Testis (tissue), 3 donors: Measurements from ENCODE around the gene EIPR1. TPM values are rescaled to one million over a fixed set of nuclear protein-coding genes. Genes with fewer than 3 reads are reported as not detected.

ENCODE experiments used
- DNase-seq: peaks from one replicate; pipeline ENCODE4 v3.0.0-alpha.2; 2019
- H3K27ac ChIP-seq, 2 donors: fragments of 200-600 bp; sonication (generic); one replicate each; pipeline ENCODE4 v1.5.1; 2019
- H3K27me3 ChIP-seq: fragments of 200-600 bp; sonication (generic); one replicate; pipeline ENCODE4 v1.5.1; 2019
- H3K36me3 ChIP-seq: fragments of 200-600 bp; sonication (generic); one replicate; pipeline ENCODE4 v1.5.1; 2017; ENCODE audit warnings: low read depth; ENCODE audit errors: missing control alignments
- H3K4me1 ChIP-seq: fragments of 200-600 bp; sonication (generic); one replicate; pipeline ENCODE4 v1.5.1; 2019
- H3K4me3 ChIP-seq, 2 donors: fragments of 200-600 bp; sonication (generic); one replicate each; pipeline ENCODE4 v1.5.1; 2017 to 2019
- H3K9me3 ChIP-seq: fragments of 200-600 bp; sonication (generic); one replicate; pipeline ENCODE4 v1.5.1; 2017
- POLR2A ChIP-seq: fragments of 450-650 bp; IDR thresholded peaks from one replicate; pipeline ENCODE4 v1.6.1; 2017; ENCODE audit warnings: antibody characterized with exemption, mild to moderate bottlenecking, moderate library complexity
- WGBS, 2 donors: methylation state at CpG; one replicate each; pipeline ENCODE4 v1.1.5; 2018; 5-methylcytosine and 5-hydroxymethylcytosine counted together
- intact Hi-C: fragments of 100-400 bp; cut with DNase I; formaldehyde crosslinking; loops from one replicate; pipeline ENCODE4 v1.15.1; 2023; ENCODE audit warnings: low total_unique reads
- polyA plus RNA-seq: library from polyadenylated mRNA; stranded (reverse); fragments of 350-450 nt; fragmentation: Illumina TruSeq; extraction: RNeasy Lipid Tissue Mini Kit (QIAGEN cat#74804); gene quantifications from one replicate; pipeline ENCODE4 v1.2.3, GENCODE V29; 2014; ENCODE audit warnings: low read depth, low replicate concordance; ENCODE audit not compliant: insufficient read depth
- total RNA-seq, 2 donors: library from RNA; depleted of rRNA; stranded (reverse); fragments of >200 nt; gene quantifications; one replicate each; pipeline ENCODE4 v1.2.3, GENCODE V29; 2016
- TF ChIP-seq, protein P1 (sequence below), 3 experiments: fragments of 450-650 bp in 2 of 3; fragments of 200-600 bp in 1 of 3; sonication (generic) in 1 of 3; IDR thresholded peaks; one replicate each; pipeline ENCODE4 v1.5.1; 2016 to 2019; ENCODE audit warnings: antibody characterized with exemption in 3 of 3, mild to moderate bottlenecking in 2 of 3, moderate library complexity in 1 of 3

Gene EIPR1
- total and polyA plus RNA-seq, 3 donors from 2014 or later = 31.5 to 40.2 (median 32.1) TPM

DNA sequence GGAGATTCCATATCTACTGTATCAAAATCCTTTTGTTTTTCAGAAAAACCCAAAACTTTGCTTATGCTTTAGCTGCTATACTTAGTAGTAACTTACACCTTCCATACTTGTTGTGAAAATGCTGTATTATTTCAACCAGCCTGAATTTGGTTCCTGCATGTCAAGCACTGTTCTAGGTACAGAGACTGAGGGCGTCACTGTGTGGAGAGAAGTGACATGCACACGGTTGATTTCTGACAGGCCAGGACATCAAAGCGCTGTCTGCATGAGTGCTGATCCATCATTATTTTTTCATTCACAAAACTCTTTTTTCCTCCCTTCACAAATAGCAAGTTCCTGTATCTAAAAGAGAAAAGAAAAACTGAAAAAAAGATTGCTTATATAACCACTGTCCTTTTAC is 33.5 kb upstream of the EIPR1 start:
- Histone ChIP-seq H3K27me3 (no peaks in the 10 kb centered on the region), H3K27ac (no peak overlapping the region), H3K4me3 (no peak overlapping the region), H3K4me1 (peaks cover 3% of the 10 kb centered on the region), H3K36me3 (no peaks in the 10 kb centered on the region), H3K9me3 (no peaks in the 10 kb centered on the region)
- TF ChIP-seq POLR2A = no peak
- TF ChIP-seq, protein P1, sequence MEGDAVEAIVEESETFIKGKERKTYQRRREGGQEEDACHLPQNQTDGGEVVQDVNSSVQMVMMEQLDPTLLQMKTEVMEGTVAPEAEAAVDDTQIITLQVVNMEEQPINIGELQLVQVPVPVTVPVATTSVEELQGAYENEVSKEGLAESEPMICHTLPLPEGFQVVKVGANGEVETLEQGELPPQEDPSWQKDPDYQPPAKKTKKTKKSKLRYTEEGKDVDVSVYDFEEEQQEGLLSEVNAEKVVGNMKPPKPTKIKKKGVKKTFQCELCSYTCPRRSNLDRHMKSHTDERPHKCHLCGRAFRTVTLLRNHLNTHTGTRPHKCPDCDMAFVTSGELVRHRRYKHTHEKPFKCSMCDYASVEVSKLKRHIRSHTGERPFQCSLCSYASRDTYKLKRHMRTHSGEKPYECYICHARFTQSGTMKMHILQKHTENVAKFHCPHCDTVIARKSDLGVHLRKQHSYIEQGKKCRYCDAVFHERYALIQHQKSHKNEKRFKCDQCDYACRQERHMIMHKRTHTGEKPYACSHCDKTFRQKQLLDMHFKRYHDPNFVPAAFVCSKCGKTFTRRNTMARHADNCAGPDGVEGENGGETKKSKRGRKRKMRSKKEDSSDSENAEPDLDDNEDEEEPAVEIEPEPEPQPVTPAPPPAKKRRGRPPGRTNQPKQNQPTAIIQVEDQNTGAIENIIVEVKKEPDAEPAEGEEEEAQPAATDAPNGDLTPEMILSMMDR (IDR thresholded peaks at IDR 0.05) = no peak
- DNase-seq = no peak
- WGBS, 2 donors = 90 to 95% methylated on average over 3 of the region's 3 CpGs
- intact Hi-C loops = no loop called here

DNA sequence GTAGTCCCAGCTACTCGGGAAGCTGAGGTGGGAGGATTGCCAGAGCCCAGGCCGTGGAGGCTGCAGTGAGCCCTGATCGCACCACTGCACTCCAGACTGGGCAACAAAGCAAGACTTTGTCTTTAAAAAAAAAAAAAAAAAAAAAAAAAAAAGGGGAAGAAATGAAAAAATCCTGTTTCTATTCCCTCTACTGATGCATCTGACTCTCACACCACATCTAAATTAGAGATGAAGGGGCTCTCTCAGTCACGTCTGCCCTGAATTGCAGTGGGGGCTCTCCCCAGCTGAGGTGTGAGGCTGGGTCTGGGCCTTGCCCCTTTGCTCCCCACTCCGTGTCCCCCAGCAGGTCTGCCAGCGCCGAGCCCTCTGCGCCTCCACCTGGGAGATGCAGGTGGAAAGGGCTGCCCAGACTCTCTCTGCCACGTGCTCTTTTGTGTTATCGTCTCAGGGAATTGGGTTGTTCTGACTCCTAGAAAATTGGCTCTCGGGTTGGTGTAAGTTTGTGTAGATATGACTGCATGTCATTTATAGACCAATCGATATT is 32.1 kb upstream of the EIPR1 start:
- intact Hi-C loops = no loop called here
- 93 to 94% methylated on average over 12 of the region's 12 CpGs for WGBS, 2 donors
- no peak for DNase-seq
- Histone ChIP-seq H3K9me3 (no peaks in the 10 kb centered on the region), H3K36me3 (no peaks in the 10 kb centered on the region), H3K27me3 (no peaks in the 10 kb centered on the region), H3K4me3 (no peak overlapping the region), H3K4me1 (peaks cover 3% of the 10 kb centered on the region), H3K27ac (no peak overlapping the region)
- TF ChIP-seq POLR2A = no peak
- TF ChIP-seq, protein P1 (IDR thresholded peaks at IDR 0.05) = no peak

DNA sequence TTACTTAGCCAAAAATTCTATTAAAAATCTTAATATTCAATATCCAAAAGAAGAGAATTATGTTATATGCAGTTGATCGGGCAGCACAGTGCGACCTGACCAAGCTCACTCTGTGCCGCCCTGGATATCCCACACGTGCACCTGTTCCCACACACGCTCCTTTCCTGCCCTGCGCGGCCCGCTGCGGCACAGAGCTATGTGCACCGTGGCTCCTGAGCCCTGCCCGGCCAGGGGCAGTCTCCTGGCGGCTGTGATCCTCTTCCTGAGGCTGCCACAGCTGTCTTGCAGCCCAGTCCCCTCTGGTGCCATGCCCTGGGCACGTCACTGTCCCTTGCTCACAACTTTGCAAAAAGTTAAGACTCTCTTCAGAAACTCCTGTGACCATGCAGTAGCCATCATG is 31.2 kb upstream of the EIPR1 start:
- no peak for DNase-seq
- no peak for TF ChIP-seq POLR2A
- TF ChIP-seq, protein P1 (IDR thresholded peaks at IDR 0.05) = no peak
- Histone ChIP-seq H3K27me3 (no peaks in the 10 kb centered on the region), H3K4me1 (peaks cover 6% of the 10 kb centered on the region), H3K4me3 (no peak overlapping the region), H3K36me3 (no peaks in the 10 kb centered on the region), H3K27ac (no peak overlapping the region), H3K9me3 (no peaks in the 10 kb centered on the region)
- WGBS, 2 donors = 95 to 96% methylated on average over 13 of the region's 13 CpGs
- intact Hi-C loops = no loop called here

DNA sequence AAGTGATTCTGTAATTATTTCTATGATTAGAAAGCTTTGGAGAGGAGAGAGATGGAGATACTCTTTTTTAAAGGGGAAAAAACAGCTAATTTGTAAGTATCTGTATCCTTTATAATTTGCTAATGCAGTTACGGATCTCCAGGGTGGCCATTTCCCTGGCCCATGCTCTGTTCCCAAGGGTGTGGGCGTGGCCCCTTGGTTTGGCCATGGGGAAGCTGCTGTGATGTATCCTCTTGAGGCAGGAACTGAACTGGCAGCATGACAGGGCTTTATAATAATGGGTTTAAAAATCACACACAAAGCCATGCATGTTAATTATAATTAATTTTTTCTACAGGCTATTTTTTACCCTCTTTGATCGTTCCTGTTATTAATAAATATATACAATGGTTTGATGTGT is 28.9 kb upstream of the EIPR1 start:
- no peaks in the 10 kb centered on the region for H3K27me3 ChIP-seq
- TF ChIP-seq POLR2A = no peak
- TF ChIP-seq, protein P1 (IDR thresholded peaks at IDR 0.05) = no peak
- no peaks in the 10 kb centered on the region for H3K36me3 ChIP-seq
- no peak for DNase-seq
- H3K4me1 ChIP-seq = peaks cover 8% of the 10 kb centered on the region
- no peaks in the 10 kb centered on the region for H3K9me3 ChIP-seq
- WGBS, 2 donors = 73 to 76% methylated on average over 3 of the region's 3 CpGs
- no peak overlapping the region for H3K27ac ChIP-seq
- no peak overlapping the region for H3K4me3 ChIP-seq
- intact Hi-C loops = no loop called here

DNA sequence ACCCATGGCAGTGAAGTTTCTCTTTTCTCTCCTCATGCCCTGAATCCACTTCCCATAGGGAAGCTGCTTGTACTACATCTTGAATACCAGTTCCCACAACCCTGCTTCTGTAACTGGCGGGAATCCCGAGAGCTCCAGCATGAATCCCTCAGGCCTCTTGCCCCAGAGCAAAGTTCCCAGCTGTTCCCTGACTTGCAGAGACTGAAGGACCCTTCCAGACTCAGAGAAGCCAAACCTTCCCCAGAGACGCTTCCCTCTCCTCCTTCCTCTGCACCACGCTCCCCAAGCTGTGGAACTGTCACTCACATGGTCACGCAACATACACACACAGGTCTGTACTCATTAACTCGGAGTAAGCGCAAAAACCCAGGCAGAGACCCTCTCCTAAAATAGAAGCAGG is 28.3 kb upstream of the EIPR1 start:
- intact Hi-C loops = no loop called here
- no peak overlapping the region for H3K27ac ChIP-seq
- no peaks in the 10 kb centered on the region for H3K36me3 ChIP-seq
- DNase-seq = no peak
- TF ChIP-seq POLR2A = no peak
- TF ChIP-seq, protein P1 (IDR thresholded peaks at IDR 0.05) = no peak
- peaks cover 8% of the 10 kb centered on the region for H3K4me1 ChIP-seq
- WGBS, 2 donors = 67 to 76% methylated on average over 7 of the region's 7 CpGs
- H3K4me3 ChIP-seq = no peak overlapping the region
- H3K9me3 ChIP-seq = no peaks in the 10 kb centered on the region
- H3K27me3 ChIP-seq = no peaks in the 10 kb centered on the region
